Stimulated activated naive CD4-positive, alpha-beta T cell (primary cell): Measurements from ENCODE around the gene CCNY.

Experiments used
- DNase-seq, 6 experiments: peaks; one replicate each; lab custom pipeline; 2025; lab: John Stamatoyannopoulos, UW

Gene CCNY

GRCh38 chr10:35486297-35486990 lies 150.1 kb downstream of the CCNY start:
- DNase-seq = no peak

- no peak for DNase-seq
Measured at GRCh38 chr10:35487336-35488034, 151.2 kb downstream of the CCNY start.

GRCh38 chr10:35488228-35488627 lies 151.9 kb downstream of the CCNY start:
- no peak for DNase-seq

- DNase-seq = no peak
Measured at GRCh38 chr10:35492386-35493195, 156.3 kb downstream of the CCNY start.

- no peak for DNase-seq
Measured at GRCh38 chr10:35493196-35494118, 157.1 kb downstream of the CCNY start.

- DNase-seq = no peak
Measured at GRCh38 chr10:35495521-35496119, 159.3 kb downstream of the CCNY start.

GRCh38 chr10:35497909-35498308 lies 161.6 kb downstream of the CCNY start:
- DNase-seq = no peak

- DNase-seq = no peak
Measured at GRCh38 chr10:35498693-35499092, 162.4 kb downstream of the CCNY start.

- DNase-seq = no peak
Measured at GRCh38 chr10:35501923-35502322, 165.6 kb downstream of the CCNY start.

GRCh38 chr10:35502692-35503091 lies 166.4 kb downstream of the CCNY start:
- DNase-seq = no peak

GRCh38 chr10:35503578-35503977 lies 167.3 kb downstream of the CCNY start:
- DNase-seq = no peak

GRCh38 chr10:35504132-35504531 lies 167.8 kb downstream of the CCNY start:
- DNase-seq = no peak

GRCh38 chr10:35505241-35505873 lies 169.0 kb downstream of the CCNY start:
- DNase-seq = no peak

- no peak for DNase-seq
Measured at GRCh38 chr10:35506741-35507140, 170.4 kb downstream of the CCNY start.

GRCh38 chr10:35507519-35508109 lies 171.3 kb downstream of the CCNY start:
- DNase-seq = no peak

GRCh38 chr10:35508647-35509046 lies 172.3 kb downstream of the CCNY start:
- DNase-seq = no peak

- DNase-seq = no peak
Measured at GRCh38 chr10:35510891-35511290, 174.6 kb downstream of the CCNY start.

GRCh38 chr10:35511647-35512046 lies 175.3 kb downstream of the CCNY start:
- DNase-seq = no peak

- no peak for DNase-seq
Measured at GRCh38 chr10:35516102-35516670, 179.9 kb downstream of the CCNY start.
